NCI-H524 (cell line): ENCODE measurements around the gene STK24.

Source experiments
- DNase-seq, 2 experiments: peaks; one replicate each; lab custom pipeline; 2025; lab: John Stamatoyannopoulos, UW

Gene STK24

DNA sequence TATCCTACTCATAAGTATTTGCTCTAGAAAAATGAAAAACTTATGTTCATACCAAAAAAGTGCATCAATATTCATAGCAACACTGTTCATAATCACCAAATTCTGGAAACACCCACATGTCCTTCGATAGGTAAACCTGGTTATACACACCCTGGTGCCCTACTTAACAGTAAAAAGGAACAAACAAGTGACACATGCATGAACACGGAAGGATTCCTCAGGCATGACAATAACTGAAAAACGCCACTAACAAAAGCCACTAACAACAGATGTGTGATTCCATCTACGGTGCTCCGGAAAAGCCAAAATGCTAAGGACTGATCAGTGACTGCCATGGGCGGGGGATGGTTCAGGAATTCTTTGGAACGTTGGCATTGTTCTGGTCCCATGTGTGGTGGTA lies 65.5 kb downstream of the STK24 start:
- DNase-seq: no peak

DNA sequence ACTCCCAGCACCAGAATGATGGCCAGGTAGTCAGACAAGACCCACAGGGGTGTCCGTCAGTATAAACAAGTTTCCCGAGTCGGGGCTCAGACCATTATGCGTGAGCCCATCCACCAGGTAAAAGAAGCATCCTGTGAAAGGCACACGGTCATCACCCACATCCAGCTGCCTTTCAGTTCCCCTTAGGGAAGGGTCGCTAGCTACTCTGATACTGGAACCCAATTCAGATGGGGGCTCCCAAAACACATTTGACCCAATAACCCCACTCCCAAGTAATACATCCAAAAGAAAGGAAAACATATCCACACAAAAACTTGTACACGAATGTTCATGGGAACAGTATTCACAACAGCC lies 66.8 kb downstream of the STK24 start:
- DNase-seq: no peak

DNA sequence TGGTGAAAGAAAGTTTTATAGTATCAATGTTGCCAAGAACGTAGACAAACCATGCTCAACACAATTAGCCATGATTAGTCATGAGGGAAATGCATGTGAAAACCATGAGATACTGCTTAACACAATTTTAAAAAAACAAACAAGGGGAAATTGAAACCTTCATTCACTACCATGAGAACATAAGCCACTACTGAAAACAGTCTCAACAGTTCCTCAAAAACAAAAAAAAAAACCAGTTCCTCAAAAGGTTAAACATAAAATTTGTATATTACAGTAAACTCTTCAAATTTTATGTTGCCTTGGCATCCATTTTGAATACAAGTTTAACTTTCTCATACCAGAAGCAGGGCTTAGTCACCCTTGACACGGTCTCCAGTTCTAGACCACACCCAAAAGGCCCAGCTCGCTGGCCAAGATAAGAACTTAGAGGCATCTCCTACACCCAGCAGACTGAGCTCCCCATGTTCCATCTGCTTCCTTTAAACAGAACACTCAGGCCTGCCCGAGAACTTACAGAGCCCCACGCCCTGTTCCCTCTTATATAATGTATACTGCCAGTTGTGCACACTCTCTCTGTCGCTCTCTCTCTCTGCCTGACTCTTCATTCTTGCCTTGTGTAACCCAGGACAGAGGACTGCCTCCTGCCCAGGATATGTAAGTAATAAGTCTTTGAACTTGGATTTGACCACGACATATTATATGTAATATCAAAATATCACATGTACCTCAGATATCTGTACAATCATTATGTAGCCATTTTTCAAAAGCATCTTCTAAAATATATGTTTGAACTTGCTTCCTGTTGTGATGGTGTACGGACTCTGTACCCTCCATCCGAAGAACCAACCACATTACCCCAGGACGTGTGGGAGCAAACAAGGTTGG lies 67.4 kb downstream of the STK24 start:
- no peak for DNase-seq

DNA sequence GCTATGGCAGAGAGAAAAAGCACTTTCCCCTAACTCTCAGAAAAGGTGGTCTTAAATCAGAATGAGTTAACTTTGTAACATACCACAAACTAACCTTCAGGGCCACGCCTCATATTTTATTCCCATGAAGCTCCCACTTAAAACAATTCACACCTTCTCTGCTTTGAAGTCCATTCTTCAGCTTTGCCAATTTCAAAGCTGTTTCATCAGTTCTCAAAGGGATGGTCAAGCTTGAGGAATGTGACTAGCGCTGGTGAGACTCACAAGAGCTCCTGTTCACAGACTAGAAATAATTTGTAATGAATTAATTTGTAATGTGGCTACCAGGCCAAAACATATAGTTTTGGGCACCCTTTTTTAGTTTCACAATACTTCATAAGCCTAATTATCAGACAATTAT lies 68.2 kb downstream of the STK24 start:
- DNase-seq: no peak

DNA sequence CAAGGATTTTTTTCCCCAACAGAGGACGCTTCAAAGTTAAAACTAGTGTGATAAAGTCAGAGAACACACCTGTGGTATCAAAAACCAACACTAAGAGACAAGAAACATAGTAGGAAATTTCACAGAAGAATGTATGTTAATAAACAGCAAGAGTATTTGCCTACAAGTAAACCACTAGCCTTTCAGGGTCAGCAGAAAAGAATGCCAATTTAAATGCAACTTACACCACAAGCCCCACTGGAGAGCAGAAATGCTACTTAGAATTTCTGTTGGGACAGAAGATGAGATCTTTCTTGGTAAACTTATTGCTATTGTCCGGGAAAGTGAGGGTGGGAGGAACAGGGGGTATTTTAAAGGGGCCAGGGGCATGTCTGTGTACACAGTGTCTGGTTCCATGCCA lies 68.6 kb downstream of the STK24 start:
- DNase-seq: no peak

DNA sequence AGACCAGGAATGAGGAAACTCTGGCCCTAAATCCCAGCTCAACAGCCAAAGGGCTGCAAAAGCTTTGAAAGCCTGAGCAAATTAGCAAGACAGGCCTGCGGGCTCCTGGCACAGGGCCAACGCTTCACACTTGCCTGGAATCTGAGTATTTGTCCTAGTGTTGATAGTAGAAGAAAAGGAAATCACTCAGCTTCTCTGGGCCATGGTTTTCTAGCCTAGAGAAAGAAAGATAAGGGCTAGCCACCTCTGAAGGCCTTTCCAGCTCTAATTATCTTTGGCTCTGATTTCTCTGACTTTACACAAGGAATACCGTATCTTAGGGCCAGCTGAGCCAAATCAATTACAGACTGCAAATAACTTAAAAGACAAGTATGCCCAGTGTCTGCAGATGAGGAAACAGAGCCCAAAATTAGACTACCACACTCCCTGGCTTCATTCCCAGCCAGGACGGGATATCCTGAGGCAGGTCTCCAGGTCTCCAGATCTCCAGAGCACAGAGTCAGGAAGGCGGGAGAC lies 69.6 kb downstream of the STK24 start:
- peak in 1 of 2 experiments; percentile 37 for DNase-seq

DNA sequence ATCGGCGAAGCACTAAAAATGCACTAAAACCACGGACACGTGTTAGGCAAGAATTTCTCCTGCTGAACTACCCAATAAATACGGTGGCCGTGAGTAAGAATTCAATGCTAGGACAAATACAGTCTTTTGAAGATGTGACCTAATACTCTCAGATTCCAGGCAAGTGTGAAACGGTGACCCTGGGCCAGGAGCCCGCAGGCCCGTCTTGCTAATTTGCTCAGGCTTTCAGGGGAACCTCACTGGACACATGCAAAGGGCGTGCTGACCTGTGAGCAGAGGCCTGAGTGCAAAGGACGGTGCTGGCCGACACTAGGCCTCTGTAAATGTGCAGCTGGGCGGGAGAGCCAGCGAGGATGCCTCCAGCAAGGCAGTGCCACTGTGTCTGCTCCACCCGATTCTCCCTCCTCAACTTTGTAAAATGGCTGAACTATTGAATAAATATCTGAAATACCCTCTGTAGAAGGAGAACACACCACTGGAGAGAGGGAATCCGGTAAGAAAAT lies 70.1 kb downstream of the STK24 start:
- DNase-seq: no peak

DNA sequence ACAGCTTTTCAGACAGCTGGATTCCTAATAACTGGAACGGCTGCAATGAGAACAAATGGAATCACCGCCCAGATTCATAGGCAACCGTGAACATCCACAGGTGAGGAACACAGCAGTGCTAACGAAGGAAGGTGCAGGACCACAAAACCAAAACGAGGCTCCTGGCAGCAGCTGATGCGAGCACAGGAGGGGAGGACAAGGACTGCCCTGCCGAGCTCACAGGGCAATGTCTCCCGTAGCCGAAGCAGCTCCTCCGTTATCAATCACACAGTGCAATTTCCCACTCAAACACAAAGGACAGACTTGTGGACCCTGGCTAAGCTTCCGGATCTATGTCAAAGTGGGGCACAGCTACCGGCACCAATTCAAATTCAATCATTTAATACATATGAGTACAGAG lies 70.6 kb downstream of the STK24 start:
- no peak for DNase-seq

DNA sequence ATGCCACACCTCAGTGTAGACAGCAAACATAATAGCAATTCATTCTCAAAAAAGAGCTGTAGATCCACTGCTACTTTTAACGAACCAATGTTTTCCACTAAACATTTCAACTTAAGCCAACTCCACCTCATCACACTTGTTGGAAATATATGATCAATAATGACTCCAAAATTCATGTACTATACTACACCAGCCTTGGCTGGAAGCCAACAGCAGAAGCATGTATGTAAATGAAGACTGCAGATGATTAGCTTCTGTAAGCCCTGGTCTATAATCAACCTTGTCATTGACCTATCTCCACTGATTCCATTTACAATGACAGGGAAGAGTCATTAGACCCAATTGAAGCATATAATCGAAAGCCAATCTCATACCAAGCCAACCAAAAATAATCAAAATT lies 71.7 kb downstream of the STK24 start:
- DNase-seq: no peak

DNA sequence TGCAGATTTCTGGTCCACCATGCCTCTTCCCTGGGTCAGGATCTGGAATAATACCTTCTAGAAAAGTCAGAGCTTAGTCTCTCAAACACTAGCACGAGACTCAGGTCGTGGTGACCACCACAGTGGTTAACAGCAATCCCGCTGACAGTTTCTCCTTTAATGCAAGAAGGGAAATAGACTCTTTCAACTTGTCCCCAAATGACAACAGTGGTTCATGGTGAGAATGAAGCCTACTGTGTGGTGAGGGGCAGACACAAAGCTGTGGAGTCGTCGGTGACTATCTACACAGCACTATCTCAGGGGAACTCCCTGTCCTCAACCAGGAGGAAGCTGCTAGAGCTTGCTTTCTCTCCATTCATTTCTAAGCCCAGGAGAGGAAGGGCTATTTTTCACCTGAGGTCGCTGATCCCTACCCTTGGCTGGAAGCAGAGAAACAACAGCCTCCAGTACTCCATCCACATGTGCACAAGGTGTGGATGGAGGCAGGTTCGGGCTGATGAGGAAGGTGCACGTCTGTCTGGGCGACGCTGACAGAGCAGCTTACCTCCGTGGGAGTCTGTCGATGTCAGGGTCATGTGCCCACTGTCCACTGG lies 72.4 kb downstream of the STK24 start:
- DNase-seq: no peak

DNA sequence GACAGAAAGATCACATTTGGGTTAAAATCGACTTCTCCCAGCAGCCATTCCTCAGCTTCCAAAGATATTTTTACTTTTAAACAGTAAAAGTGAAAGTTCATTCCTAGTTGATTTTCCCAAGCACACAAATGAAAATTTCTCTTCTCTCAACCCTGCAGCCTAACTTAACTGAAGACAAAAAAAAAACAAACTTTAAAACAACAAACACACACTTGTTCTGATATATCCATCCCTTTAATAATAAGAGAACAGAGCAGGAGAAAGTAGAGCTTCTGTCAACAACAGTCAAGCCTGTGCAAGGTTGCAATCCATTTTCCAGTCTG lies 72.9 kb downstream of the STK24 start:
- no peak for DNase-seq

DNA sequence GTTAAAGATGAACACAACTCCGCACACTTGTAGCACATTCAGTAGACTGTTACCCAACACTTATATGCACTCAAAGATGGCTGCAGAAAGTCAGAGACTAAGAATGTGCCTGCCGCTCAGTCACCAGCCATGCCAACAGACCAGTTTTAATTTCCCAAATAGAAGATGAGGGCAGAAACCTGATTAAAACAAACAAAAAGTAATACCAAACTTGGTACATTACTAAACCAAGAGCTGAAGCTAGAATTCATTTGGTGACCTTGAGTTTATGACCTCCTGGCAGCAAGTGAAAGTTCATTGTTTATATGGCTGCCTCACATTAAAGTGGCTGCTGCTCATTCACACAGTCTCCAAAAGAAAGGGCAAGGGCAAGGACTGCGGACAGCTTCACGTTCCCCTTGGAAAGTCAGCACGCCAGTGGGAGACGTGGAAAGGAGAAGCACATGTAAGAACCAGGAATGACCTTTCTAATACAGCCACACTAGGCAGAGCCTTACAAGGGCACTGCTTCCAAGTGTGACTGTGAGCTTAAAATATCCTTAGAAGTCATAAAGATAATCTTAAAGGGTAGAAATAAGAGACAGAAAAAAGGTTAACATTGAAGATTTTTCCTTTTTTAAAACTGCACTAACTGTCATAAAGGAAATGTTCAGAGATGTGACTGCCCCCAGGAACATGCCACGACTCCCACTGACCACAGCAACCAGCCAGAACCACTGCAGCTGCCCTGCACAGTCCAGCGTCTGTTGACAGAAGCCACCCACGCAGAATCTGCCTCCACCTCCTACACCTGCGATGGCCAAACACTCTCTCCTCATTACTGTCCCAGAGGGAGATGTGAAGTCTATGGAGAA lies 73.5 kb downstream of the STK24 start:
- DNase-seq: no peak

DNA sequence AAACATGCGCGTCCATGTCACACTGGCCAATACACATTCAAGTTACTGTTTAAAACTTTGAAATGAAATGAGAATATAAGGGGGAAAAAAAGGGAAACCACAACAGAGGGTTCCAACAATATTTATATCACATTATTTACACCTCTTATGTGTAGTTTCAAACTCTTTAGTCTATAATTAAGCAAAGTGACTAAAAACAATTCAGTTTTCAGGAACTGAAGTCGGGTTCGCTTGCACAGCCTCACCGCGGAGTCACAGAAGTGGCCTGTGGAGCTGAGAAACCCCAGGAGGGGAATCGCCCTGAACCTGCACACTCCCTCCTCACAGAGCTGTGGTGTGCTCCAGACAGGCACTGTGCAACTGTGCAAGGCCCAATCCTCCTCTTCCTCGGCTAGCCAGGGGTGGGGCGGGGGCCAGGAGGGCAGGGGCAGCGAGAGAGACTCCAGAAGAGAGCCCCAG lies 75.9 kb downstream of the STK24 start:
- no peak for DNase-seq

DNA sequence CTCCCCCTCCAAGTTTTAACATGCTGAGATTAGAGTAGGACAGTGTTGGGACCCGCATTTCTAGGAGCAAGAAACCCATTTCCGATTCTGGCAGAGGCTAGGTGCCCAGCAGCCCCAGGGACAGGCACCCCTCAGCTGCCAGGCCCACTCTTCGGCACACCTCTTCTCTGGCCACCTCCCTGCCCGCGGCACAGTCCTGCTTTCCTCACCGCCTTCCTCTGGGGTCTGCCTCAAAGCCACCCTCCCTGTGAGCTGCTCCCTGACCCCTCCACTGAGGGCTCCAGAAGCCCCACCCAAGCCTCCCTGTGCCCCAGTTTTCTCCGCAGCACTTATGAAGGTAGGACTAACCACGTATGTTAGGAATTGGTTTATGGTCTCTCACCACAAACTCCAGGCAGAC lies 79.9 kb downstream of the STK24 start:
- DNase-seq: no peak

DNA sequence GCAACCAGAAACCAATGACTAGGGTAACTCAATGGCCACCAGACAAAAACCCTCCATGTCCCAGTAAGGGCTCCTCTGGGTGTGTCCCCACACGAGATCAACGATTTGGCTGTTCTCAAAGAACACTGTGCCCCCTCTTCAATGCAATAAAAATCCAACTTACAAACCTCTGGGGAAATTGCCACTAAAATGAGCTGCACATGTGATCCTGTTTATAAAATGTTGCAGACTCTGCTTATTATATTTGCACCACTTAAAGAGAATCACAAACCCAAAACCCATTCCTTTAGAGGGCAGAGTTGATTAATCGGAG lies 80.5 kb downstream of the STK24 start:
- no peak for DNase-seq

DNA sequence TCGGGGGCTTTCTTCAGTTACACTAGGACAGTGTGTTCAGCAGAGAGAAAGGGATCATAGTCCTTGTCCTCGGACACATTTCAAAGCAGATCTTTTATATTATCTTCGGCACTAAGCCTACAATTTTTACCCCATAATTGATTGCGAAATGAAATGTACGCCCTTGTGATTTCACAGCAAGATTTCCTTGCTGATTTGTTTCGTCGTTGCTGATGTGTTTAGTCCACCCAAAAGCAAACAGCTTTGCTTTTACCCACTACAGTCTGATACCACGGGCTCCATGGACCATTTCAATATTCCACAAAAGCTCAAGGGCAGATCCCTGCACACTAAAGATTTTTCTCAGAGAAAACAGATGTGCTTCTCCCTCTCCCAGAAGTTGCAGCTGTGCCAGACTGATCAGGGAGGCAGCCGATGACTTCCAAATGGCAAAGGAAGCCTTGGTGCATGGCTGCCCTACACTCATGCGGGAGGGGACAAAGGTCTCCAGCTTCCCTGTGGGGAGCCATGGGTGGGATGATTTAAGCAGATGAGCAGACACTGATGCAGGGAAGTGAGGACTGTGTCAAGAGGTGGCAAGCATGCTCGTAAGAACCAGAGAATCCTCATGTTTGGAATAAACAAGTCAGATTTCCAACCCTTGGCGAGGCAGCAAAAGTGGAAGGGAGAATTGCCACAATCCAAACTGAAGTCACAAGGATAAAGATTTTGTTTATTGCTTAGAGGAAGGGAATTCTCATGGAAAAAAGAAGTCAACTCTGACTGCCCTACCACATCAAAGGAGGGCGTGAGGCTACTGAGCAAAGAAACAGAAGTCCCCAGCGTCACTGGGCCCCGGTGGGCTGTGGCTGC lies 81.1 kb downstream of the STK24 start:
- DNase-seq: no peak

DNA sequence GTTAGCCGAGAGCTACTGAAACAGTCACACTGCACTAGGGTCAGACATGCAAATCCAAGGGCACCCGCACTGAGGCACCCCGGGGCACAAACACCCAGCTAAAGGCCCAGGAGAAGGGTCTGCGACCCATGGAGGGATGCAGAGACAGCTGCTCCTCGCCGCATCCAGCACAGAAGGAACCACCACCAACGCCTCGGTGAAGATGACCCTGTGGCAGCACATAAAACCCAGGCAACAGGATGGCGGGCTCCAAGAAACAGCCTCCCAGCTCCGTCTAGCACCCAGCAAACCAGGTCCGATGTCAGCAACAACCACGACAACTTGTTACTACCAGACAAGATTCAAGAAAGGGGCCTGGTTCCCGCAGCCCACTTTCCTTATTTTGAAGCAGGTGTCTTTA lies 82.1 kb downstream of the STK24 start:
- DNase-seq: no peak

DNA sequence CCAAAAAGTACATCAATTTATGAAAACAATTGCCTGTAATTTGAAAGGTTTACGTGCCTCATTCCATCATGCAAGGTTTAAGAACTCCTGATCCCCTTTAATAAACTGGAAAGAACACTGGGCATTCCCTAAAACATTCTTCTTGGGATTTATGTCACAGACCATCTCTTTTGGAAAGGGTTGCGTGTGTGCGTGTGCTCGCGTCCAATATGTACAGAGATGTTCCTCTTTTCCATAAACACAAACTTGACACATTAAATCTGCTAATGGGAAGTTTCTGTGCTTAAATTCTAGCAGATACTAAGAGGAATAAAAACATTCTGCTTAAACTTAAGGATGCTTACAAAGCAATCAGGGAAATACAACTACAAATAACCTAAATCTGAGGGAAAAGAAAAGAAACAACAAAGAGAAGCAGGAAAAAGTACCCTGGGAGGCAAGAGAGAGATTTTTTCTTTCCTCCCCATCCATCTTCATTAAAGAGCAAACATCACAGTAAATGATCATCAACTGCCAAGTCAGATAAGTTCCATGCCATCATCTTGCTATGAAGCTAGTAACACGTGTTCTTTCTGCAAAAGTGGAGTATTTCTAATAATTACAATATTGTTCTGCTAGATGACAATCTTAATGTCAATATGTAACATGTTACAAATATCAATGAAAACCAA lies 83.7 kb downstream of the STK24 start:
- DNase-seq: no peak

DNA sequence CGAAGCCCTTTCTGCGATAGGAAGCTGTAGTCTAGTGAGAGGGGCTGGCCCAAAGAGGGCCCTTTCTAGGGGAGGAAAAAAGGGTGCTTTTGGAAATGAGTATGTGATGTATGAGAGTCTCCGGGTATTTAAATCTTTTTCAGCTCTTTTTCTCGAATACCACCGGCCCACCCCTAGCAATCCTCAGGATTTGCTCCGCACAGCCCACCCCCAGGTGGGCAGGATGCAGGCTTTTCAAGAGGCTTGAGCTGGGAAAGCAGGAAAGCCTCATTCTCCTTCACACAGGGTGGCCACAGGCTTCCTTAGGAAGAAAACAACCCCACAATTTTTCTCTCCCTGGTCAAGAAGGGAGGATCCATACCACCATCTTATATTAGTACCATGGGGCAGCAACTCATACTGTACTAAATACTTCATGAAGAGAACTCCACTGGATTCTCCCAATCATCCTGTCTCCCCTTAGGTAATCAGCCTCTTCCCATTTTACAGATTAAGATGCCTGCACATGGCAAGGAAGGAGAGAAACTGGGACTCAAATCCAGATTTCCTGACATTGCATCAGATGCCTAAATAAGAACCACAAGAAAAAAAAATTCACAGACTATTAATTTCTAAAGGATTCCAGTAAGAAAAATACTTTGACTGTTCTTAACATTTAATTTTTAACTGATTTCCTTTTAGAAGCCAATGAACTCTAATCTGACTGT lies 84.4 kb downstream of the STK24 start:
- DNase-seq: no peak

DNA sequence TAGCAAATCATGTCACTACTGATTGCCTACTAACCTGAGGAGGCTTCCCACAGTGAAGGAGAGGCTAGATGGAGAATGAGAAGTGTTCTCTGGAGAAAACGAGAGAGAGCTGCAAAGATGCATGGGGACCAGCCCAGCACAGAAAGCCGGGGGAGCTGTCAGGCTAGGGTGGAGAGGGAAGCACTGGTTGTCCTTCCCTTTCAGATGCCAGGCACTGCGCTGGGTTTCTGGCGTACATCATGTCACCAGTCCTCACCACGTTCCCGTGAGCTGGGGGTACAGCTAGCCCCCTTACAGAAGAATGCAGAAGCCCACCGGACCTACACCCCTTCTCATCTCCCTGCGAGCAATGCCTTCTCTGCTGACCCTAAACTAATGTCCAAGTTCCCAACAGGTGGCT lies 86.0 kb downstream of the STK24 start:
- DNase-seq: no peak
